Spleen (tissue), 11 donors: ENCODE measurements around the gene MICU1. TPM values are rescaled to one million over a fixed set of nuclear protein-coding genes. Genes with fewer than 3 reads are reported as not detected.

Experiments
- DNase-seq: peaks from one replicate; pipeline ENCODE4 v3.0.0-alpha.2; 2020
- H3K27ac ChIP-seq, 8 donors: fragments of 200-600 bp; sonication (generic) in 7 of 8; 1 replicate in 4 of 8; 2 replicates in 4 of 8; pipeline versions ENCODE4 v1.5.0 to v1.8.0; 2016 to 2021; ENCODE audit warnings: inconsistent platforms in 4 of 8, mild to moderate bottlenecking in 4 of 8, moderate library complexity in 1 of 8
- H3K27me3 ChIP-seq, 7 donors: fragments of 200-600 bp; sonication (generic) in 6 of 7; replicated peaks in 1 of 7; 1 replicate in 4 of 7; 2 replicates in 3 of 7; pipeline versions ENCODE4 v1.5.0 to v1.8.0; 2016 to 2021; ENCODE audit warnings: inconsistent platforms in 3 of 7, mild to moderate bottlenecking in 1 of 7
- H3K36me3 ChIP-seq, 6 donors: fragments of 200-600 bp; sonication (generic) in 5 of 6; 1 replicate in 4 of 6; 2 replicates in 2 of 6; pipeline versions ENCODE4 v1.5.0 to v1.8.0; 2016 to 2021; ENCODE audit warnings: inconsistent platforms in 2 of 6
- H3K4me1 ChIP-seq, 6 donors: fragments of 200-600 bp; sonication (generic) in 5 of 6; 1 replicate in 3 of 6; 2 replicates in 3 of 6; pipeline versions ENCODE4 v1.5.0 to v1.8.0; 2016 to 2021; ENCODE audit warnings: inconsistent platforms in 3 of 6
- H3K4me3 ChIP-seq, 8 donors: fragments of 200-600 bp; sonication (generic) in 7 of 8; 1 replicate in 4 of 8; 2 replicates in 4 of 8; pipeline versions ENCODE4 v1.5.0 to v1.8.0; 2016 to 2021; ENCODE audit warnings: inconsistent platforms in 4 of 8, mild to moderate bottlenecking in 4 of 8, moderate library complexity in 2 of 8
- H3K9me3 ChIP-seq, 8 donors: fragments of 200-600 bp; sonication (generic) in 7 of 8; 1 replicate in 4 of 8; 2 replicates in 4 of 8; pipeline versions ENCODE4 v1.5.0 to v1.8.0; 2016 to 2021; ENCODE audit warnings: inconsistent platforms in 4 of 8
- CTCF ChIP-seq, 11 experiments: fragments of 200-600 bp in 7 of 11; fragments of 450-650 bp in 4 of 11; sonication (generic) in 4 of 11; IDR thresholded peaks in 8 of 11; conservative IDR thresholded peaks in 3 of 11; 1 replicate in 7 of 11; 2 replicates in 4 of 11; pipeline versions ENCODE4 v1.4.0 to v1.8.0; 2016 to 2021; ENCODE audit warnings: antibody characterized with exemption in 11 of 11, inconsistent platforms in 4 of 11, mild to moderate bottlenecking in 1 of 11
- POLR2A ChIP-seq, 3 donors: fragments of 450-650 bp; IDR thresholded peaks; one replicate each; pipeline ENCODE4 v1.5.1; 2017; ENCODE audit warnings: antibody characterized with exemption in 3 of 3, mild to moderate bottlenecking in 1 of 3
- POLR2AphosphoS5 ChIP-seq, 3 donors: sonication (generic); formaldehyde crosslinking; IDR thresholded peaks; one replicate each; pipeline ENCODE4 v1.5.1; 2017; ENCODE audit warnings: antibody characterized with exemption in 3 of 3
- WGBS, 5 donors: extraction: QIAGEN DNeasy Blood & Tissue Kit in 3 of 5; methylation state at CpG; one replicate each; pipeline versions ENCODE4 v1.1.5 to v1.1.7; 2013 to 2018; 5-methylcytosine and 5-hydroxymethylcytosine counted together
- intact Hi-C: fragments of 100-400 bp; cut with DNase I; formaldehyde crosslinking; loops from one replicate; pipeline ENCODE4 v1.15.0; 2023; ENCODE audit warnings: low total_unique reads
- polyA plus RNA-seq, 3 donors: library from polyadenylated mRNA; stranded (reverse); fragments of 200-250 nt; gene quantifications; one replicate each; pipeline ENCODE4 v1.2.1, GENCODE V29; 2013
- total RNA-seq, 7 donors: library from RNA; depleted of rRNA in 3 of 7; stranded (reverse); fragments of >200 nt in 3 of 7; fragmentation: NEBNext Ultra II Directional in 4 of 7; extraction: Animal tissue kit (Norgen Biotek cat#: 25700) in 4 of 7; gene quantifications; one replicate each; pipeline versions ENCODE4 v1.1.0 to v1.2.1, GENCODE V29; 2016 to 2021
- donor health status: healthy with polysubstance abuse.
- donor health status: DM: no; HTN: no; CAD: no; lungs with moderate emphysema.
- donor health status: DM: no; HTN: no; CAD: no.
- donor health status: Bipolar disorder and iron deficiency.
- donor health status: healthy.
- donor health status: DM: no; HTN: no; CAD: no.
- donor health status: DM: yes; HTN: yes; CAD: no.

The MICU1 gene
- total and polyA plus RNA-seq, 10 donors = 16.4 to 58.4 (median 46.5) TPM

GRCh38 chr10:72367301-72367960, 258.4 kb downstream of the MICU1 start:
- H3K36me3 ChIP-seq = peaks cover 0 to 66% (median 14%) of the 10 kb centered on the region in 6 donors
- WGBS, 5 donors = 75 to 80% (median 77%) methylated on average over 4 of the region's 4 CpGs
- TF ChIP-seq POLR2AphosphoS5 (IDR thresholded peaks at IDR 0.05) = no peak
- TF ChIP-seq POLR2A (IDR thresholded peaks at IDR 0.05) = no peak
- TF ChIP-seq CTCF (IDR thresholded peaks at IDR 0.05 in 8 of 11, conservative IDR thresholded peaks at IDR 0.05 in 3 of 11) = no peak
- no peaks in the 10 kb centered on the region for H3K9me3 ChIP-seq
- H3K27ac ChIP-seq = peak overlapping the region in 4 of 8 donors; percentile 5 to 45 (median 30)
- intact Hi-C loops = loop anchor here (10.0 kb wide), 2 partner anchors 257 to 697 kb away; partner anchors contain the start of gene MICU1
- no peak for DNase-seq
- H3K27me3 ChIP-seq = no peaks in the 10 kb centered on the region
- peaks cover 6 to 40% (median 17%) of the 10 kb centered on the region in 6 donors for H3K4me1 ChIP-seq
- H3K4me3 ChIP-seq = no peak overlapping the region

GRCh38 chr10:72365106-72365895, 260.6 kb downstream of the MICU1 start:
- H3K4me1 ChIP-seq = peaks cover 6 to 34% (median 14%) of the 10 kb centered on the region in 6 donors
- WGBS, 5 donors = 84 to 94% (median 93%) methylated on average over 7 of the region's 7 CpGs
- peak overlapping the region in 5 of 8 donors; percentile 68 to 79 (median 69) for H3K27ac ChIP-seq
- H3K36me3 ChIP-seq = peaks cover 0 to 51% (median 14%) of the 10 kb centered on the region in 6 donors
- no peaks in the 10 kb centered on the region for H3K9me3 ChIP-seq
- TF ChIP-seq POLR2A (IDR thresholded peaks at IDR 0.05) = no peak
- TF ChIP-seq CTCF (IDR thresholded peaks at IDR 0.05 in 8 of 11, conservative IDR thresholded peaks at IDR 0.05 in 3 of 11) = no peak
- no peak for TF ChIP-seq POLR2AphosphoS5 (IDR thresholded peaks at IDR 0.05)
- H3K27me3 ChIP-seq = no peaks in the 10 kb centered on the region
- no peak overlapping the region for H3K4me3 ChIP-seq
- intact Hi-C loops = loop anchor here (2.0 to 10.0 kb wide), 3 partner anchors 260 to 700 kb away; partner anchors contain the start of gene MICU1
- DNase-seq = no peak

GRCh38 chr10:72364239-72364777, 261.6 kb downstream of the MICU1 start:
- DNase-seq = peak; percentile 94
- Histone ChIP-seq H3K9me3 (no peaks in the 10 kb centered on the region), H3K36me3 (peaks cover 0 to 44% (median 14%) of the 10 kb centered on the region in 6 donors), H3K27ac (peak overlapping the region; percentile 31 to 79 (median 68)), H3K4me1 (peaks cover 6 to 34% (median 14%) of the 10 kb centered on the region in 6 donors), H3K4me3 (peak overlapping the region in 2 of 8 donors; percentile 19 to 21), H3K27me3 (no peaks in the 10 kb centered on the region)
- intact Hi-C loops = loop anchor here (2.0 to 10.0 kb wide), 3 partner anchors 260 to 700 kb away; partner anchors contain the start of gene MICU1
- TF ChIP-seq CTCF (IDR thresholded peaks at IDR 0.05 in 8 of 11, conservative IDR thresholded peaks at IDR 0.05 in 3 of 11) = peak; percentile 93 to 99 (median 96)
- no peak for TF ChIP-seq POLR2A (IDR thresholded peaks at IDR 0.05)
- TF ChIP-seq POLR2AphosphoS5 (IDR thresholded peaks at IDR 0.05) = peak; percentile 73 to 96 (median 83)
- WGBS, 5 donors = 6 to 9% (median 8%) methylated on average over 12 of the region's 12 CpGs
